Measurements from ENCODE around the gene UPP2.

UPP2 gene

GRCh38 chr2:158060835-158061435, 40.7 kb upstream of the UPP2 start:
- Histone ChIP-seq H3K4me1 (ENCODE audit: control insufficient read depth in 2 of 2, insufficient read depth in 1 of 2, low read depth in 1 of 2, low read length in 2 of 2) (no peaks in the 10 kb centered on the region), H3K4me2 (ENCODE audit: insufficient read depth, low read length, poor library complexity, severe bottlenecking) (no peak overlapping the region), H2AK5ac (ENCODE audit: low read depth, low read length) (no peak overlapping the region), H3K9me3 (replicated peaks in 1 of 2; ENCODE audit: control insufficient read depth in 2 of 2, insufficient read depth in 1 of 2, low read depth in 1 of 2, low read length in 2 of 2) (no peaks in the 10 kb centered on the region), H3K18ac (ENCODE audit: low read length) (no peak overlapping the region), H3K27ac (replicated peaks; ENCODE audit: low read length) (no peak overlapping the region), H4K8ac (ENCODE audit: low read depth, low read length) (no peak overlapping the region), H2BK12ac (ENCODE audit: low read length) (no peak overlapping the region), H2BK120ac (ENCODE audit: low read depth, low read length) (no peak overlapping the region), H3K9ac (ENCODE audit: low read depth, low read length, poor library complexity) (no peak overlapping the region), H2BK15ac (ENCODE audit: low read length) (no peak overlapping the region), H3K14ac (ENCODE audit: low read length) (no peak overlapping the region), H3K36me3 (replicated peaks in 1 of 2; ENCODE audit: control insufficient read depth in 2 of 2, insufficient read depth in 2 of 2, low read length in 2 of 2) (no peaks in the 10 kb centered on the region), H3K4me3 (ENCODE audit: low read length in 2 of 2) (no peak overlapping the region), H3K79me1 (ENCODE audit: low read depth, low read length) (no peaks in the 10 kb centered on the region), H3K23ac (ENCODE audit: low read depth, low read length, poor library complexity) (no peak overlapping the region), H4K91ac (ENCODE audit: low read depth, low read length, poor library complexity) (no peak overlapping the region), H3K27me3 (ENCODE audit: control insufficient read depth in 3 of 3, insufficient read depth in 3 of 3, low read depth in 1 of 3, low read length in 3 of 3) (no peaks in the 10 kb centered on the region), H3K4ac (ENCODE audit: low read length) (no peak overlapping the region), H2AFZ (ENCODE audit: low read length) (no peak overlapping the region), H2BK5ac (ENCODE audit: low read length) (no peak overlapping the region)
- no CpG with 5 or more reads among the region's 5 CpGs for WGBS, 2 donors (ENCODE audit: extremely low coverage in 2 of 2, insufficient read length in 2 of 2, insufficient replicate concordance in 1 of 2)
- DNase-seq (ENCODE audit: low spot score), result no peak

GRCh38 chr2:158061763-158062162, 39.9 kb upstream of the UPP2 start:
- Histone ChIP-seq H3K9ac (ENCODE audit: low read depth, low read length, poor library complexity) (no peak overlapping the region), H2BK12ac (ENCODE audit: low read length) (no peak overlapping the region), H3K4me3 (ENCODE audit: low read length in 2 of 2) (no peak overlapping the region), H3K4me1 (ENCODE audit: control insufficient read depth in 2 of 2, insufficient read depth in 1 of 2, low read depth in 1 of 2, low read length in 2 of 2) (no peaks in the 10 kb centered on the region), H3K4me2 (ENCODE audit: insufficient read depth, low read length, poor library complexity, severe bottlenecking) (no peak overlapping the region), H3K4ac (ENCODE audit: low read length) (no peak overlapping the region), H3K14ac (ENCODE audit: low read length) (no peak overlapping the region), H3K18ac (ENCODE audit: low read length) (no peak overlapping the region), H3K9me3 (replicated peaks in 1 of 2; ENCODE audit: control insufficient read depth in 2 of 2, insufficient read depth in 1 of 2, low read depth in 1 of 2, low read length in 2 of 2) (no peaks in the 10 kb centered on the region), H3K27me3 (ENCODE audit: control insufficient read depth in 3 of 3, insufficient read depth in 3 of 3, low read depth in 1 of 3, low read length in 3 of 3) (no peaks in the 10 kb centered on the region), H3K23ac (ENCODE audit: low read depth, low read length, poor library complexity) (no peak overlapping the region), H2BK120ac (ENCODE audit: low read depth, low read length) (no peak overlapping the region), H2BK15ac (ENCODE audit: low read length) (no peak overlapping the region), H3K36me3 (replicated peaks in 1 of 2; ENCODE audit: control insufficient read depth in 2 of 2, insufficient read depth in 2 of 2, low read length in 2 of 2) (no peaks in the 10 kb centered on the region), H2AFZ (ENCODE audit: low read length) (no peak overlapping the region), H3K79me1 (ENCODE audit: low read depth, low read length) (no peaks in the 10 kb centered on the region), H4K8ac (ENCODE audit: low read depth, low read length) (no peak overlapping the region), H2BK5ac (ENCODE audit: low read length) (no peak overlapping the region), H2AK5ac (ENCODE audit: low read depth, low read length) (no peak overlapping the region), H3K27ac (replicated peaks; ENCODE audit: low read length) (no peak overlapping the region), H4K91ac (ENCODE audit: low read depth, low read length, poor library complexity) (no peak overlapping the region)
- no CpG with 5 or more reads among the region's 5 CpGs for WGBS, 2 donors (ENCODE audit: extremely low coverage in 2 of 2, insufficient read length in 2 of 2, insufficient replicate concordance in 1 of 2)
- no peak for DNase-seq (ENCODE audit: low spot score)

- no peak overlapping the region for H4K8ac ChIP-seq (ENCODE audit: low read depth, low read length)
- no peak overlapping the region for H3K4ac ChIP-seq (ENCODE audit: low read length)
- DNase-seq (ENCODE audit: low spot score), result no peak
- H3K23ac ChIP-seq (ENCODE audit: low read depth, low read length, poor library complexity), result no peak overlapping the region
- no peak overlapping the region for H3K18ac ChIP-seq (ENCODE audit: low read length)
- no peaks in the 10 kb centered on the region for H3K36me3 ChIP-seq (replicated peaks in 1 of 2; ENCODE audit: control insufficient read depth in 2 of 2, insufficient read depth in 2 of 2, low read length in 2 of 2)
- H2BK12ac ChIP-seq (ENCODE audit: low read length), result no peak overlapping the region
- no peak overlapping the region for H3K14ac ChIP-seq (ENCODE audit: low read length)
- no peak overlapping the region for H2AFZ ChIP-seq (ENCODE audit: low read length)
- peaks cover 0 to 2% of the 10 kb centered on the region in 2 donors for H3K9me3 ChIP-seq (replicated peaks in 1 of 2; ENCODE audit: control insufficient read depth in 2 of 2, insufficient read depth in 1 of 2, low read depth in 1 of 2, low read length in 2 of 2)
- no peaks in the 10 kb centered on the region for H3K27me3 ChIP-seq (ENCODE audit: control insufficient read depth in 3 of 3, insufficient read depth in 3 of 3, low read depth in 1 of 3, low read length in 3 of 3)
- H3K79me1 ChIP-seq (ENCODE audit: low read depth, low read length), result no peaks in the 10 kb centered on the region
- no peak overlapping the region for H2AK5ac ChIP-seq (ENCODE audit: low read depth, low read length)
- no CpG with 5 or more reads among the region's 3 CpGs for WGBS, 2 donors (ENCODE audit: extremely low coverage in 2 of 2, insufficient read length in 2 of 2, insufficient replicate concordance in 1 of 2)
- no peaks in the 10 kb centered on the region for H3K4me1 ChIP-seq (ENCODE audit: control insufficient read depth in 2 of 2, insufficient read depth in 1 of 2, low read depth in 1 of 2, low read length in 2 of 2)
- no peak overlapping the region for H3K9ac ChIP-seq (ENCODE audit: low read depth, low read length, poor library complexity)
- no peak overlapping the region for H3K4me3 ChIP-seq (ENCODE audit: low read length in 2 of 2)
- no peak overlapping the region for H3K4me2 ChIP-seq (ENCODE audit: insufficient read depth, low read length, poor library complexity, severe bottlenecking)
- H2BK120ac ChIP-seq (ENCODE audit: low read depth, low read length), result no peak overlapping the region
- no peak overlapping the region for H2BK15ac ChIP-seq (ENCODE audit: low read length)
- H3K27ac ChIP-seq (replicated peaks; ENCODE audit: low read length), result no peak overlapping the region
- no peak overlapping the region for H2BK5ac ChIP-seq (ENCODE audit: low read length)
- H4K91ac ChIP-seq (ENCODE audit: low read depth, low read length, poor library complexity), result no peak overlapping the region
These were observed 35.5 kb upstream of the UPP2 start for GRCh38 chr2:158066046-158066713.

GRCh38 chr2:158071018-158071417, 30.7 kb upstream of the UPP2 start:
- H3K18ac ChIP-seq (ENCODE audit: low read length), result no peak overlapping the region
- H2AFZ ChIP-seq (ENCODE audit: low read length), result no peak overlapping the region
- H3K23ac ChIP-seq (ENCODE audit: low read depth, low read length, poor library complexity), result no peak overlapping the region
- no peak overlapping the region for H2BK12ac ChIP-seq (ENCODE audit: low read length)
- no peaks in the 10 kb centered on the region for H3K4me1 ChIP-seq (ENCODE audit: control insufficient read depth in 2 of 2, insufficient read depth in 1 of 2, low read depth in 1 of 2, low read length in 2 of 2)
- WGBS, 2 donors (ENCODE audit: extremely low coverage in 2 of 2, insufficient read length in 2 of 2, insufficient replicate concordance in 1 of 2), result no CpG with 5 or more reads among the region's 5 CpGs
- H3K27me3 ChIP-seq (ENCODE audit: control insufficient read depth in 3 of 3, insufficient read depth in 3 of 3, low read depth in 1 of 3, low read length in 3 of 3), result no peaks in the 10 kb centered on the region
- H2BK120ac ChIP-seq (ENCODE audit: low read depth, low read length), result no peak overlapping the region
- H3K36me3 ChIP-seq (replicated peaks in 1 of 2; ENCODE audit: control insufficient read depth in 2 of 2, insufficient read depth in 2 of 2, low read length in 2 of 2), result no peaks in the 10 kb centered on the region
- no peak overlapping the region for H3K4me3 ChIP-seq (ENCODE audit: low read length in 2 of 2)
- no peak overlapping the region for H3K9ac ChIP-seq (ENCODE audit: low read depth, low read length, poor library complexity)
- no peak overlapping the region for H4K8ac ChIP-seq (ENCODE audit: low read depth, low read length)
- no peak overlapping the region for H2BK5ac ChIP-seq (ENCODE audit: low read length)
- no peak overlapping the region for H3K4ac ChIP-seq (ENCODE audit: low read length)
- no peak overlapping the region for H2BK15ac ChIP-seq (ENCODE audit: low read length)
- H3K14ac ChIP-seq (ENCODE audit: low read length), result no peak overlapping the region
- H3K79me1 ChIP-seq (ENCODE audit: low read depth, low read length), result no peaks in the 10 kb centered on the region
- H2AK5ac ChIP-seq (ENCODE audit: low read depth, low read length), result no peak overlapping the region
- no peak overlapping the region for H4K91ac ChIP-seq (ENCODE audit: low read depth, low read length, poor library complexity)
- DNase-seq (ENCODE audit: low spot score), result no peak
- H3K27ac ChIP-seq (replicated peaks; ENCODE audit: low read length), result no peak overlapping the region
- H3K4me2 ChIP-seq (ENCODE audit: insufficient read depth, low read length, poor library complexity, severe bottlenecking), result no peak overlapping the region
- H3K9me3 ChIP-seq (replicated peaks in 1 of 2; ENCODE audit: control insufficient read depth in 2 of 2, insufficient read depth in 1 of 2, low read depth in 1 of 2, low read length in 2 of 2), result peaks cover 0 to 4% of the 10 kb centered on the region in 2 donors
